ENCODE data around the gene SLC6A15.

DNA sequence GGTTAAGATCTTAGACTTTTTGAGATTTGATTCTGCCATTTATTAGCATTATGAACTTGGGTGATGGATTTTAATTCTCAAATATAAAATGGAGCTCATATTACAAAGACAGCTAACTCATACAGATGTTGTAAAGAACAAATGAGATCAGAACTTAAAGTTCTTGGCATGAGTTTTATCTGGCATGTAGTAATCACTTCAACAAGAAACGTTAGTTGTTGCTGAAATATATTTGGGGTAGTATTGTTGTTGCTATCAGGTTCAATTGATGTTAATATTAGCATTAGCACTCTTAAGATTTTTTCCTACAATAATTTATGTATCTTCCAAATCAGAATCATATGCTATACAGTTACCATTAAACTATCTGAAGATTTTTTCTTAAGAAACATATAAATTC is 71.0 kb downstream of the SLC6A15 start:
- TF ChIP-seq RFX5 (IDR thresholded peaks at IDR 0.05; ENCODE audit: low read length) = no peak
- no peak for TF ChIP-seq USF2 (IDR thresholded peaks at IDR 0.05; ENCODE audit: borderline replicate concordance, low read depth, low read length)
- TF ChIP-seq, protein P1, sequence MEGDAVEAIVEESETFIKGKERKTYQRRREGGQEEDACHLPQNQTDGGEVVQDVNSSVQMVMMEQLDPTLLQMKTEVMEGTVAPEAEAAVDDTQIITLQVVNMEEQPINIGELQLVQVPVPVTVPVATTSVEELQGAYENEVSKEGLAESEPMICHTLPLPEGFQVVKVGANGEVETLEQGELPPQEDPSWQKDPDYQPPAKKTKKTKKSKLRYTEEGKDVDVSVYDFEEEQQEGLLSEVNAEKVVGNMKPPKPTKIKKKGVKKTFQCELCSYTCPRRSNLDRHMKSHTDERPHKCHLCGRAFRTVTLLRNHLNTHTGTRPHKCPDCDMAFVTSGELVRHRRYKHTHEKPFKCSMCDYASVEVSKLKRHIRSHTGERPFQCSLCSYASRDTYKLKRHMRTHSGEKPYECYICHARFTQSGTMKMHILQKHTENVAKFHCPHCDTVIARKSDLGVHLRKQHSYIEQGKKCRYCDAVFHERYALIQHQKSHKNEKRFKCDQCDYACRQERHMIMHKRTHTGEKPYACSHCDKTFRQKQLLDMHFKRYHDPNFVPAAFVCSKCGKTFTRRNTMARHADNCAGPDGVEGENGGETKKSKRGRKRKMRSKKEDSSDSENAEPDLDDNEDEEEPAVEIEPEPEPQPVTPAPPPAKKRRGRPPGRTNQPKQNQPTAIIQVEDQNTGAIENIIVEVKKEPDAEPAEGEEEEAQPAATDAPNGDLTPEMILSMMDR (IDR thresholded peaks at IDR 0.05) = no peak
- no peak for TF ChIP-seq JUND (IDR thresholded peaks at IDR 0.05)
- TF ChIP-seq, protein P2, sequence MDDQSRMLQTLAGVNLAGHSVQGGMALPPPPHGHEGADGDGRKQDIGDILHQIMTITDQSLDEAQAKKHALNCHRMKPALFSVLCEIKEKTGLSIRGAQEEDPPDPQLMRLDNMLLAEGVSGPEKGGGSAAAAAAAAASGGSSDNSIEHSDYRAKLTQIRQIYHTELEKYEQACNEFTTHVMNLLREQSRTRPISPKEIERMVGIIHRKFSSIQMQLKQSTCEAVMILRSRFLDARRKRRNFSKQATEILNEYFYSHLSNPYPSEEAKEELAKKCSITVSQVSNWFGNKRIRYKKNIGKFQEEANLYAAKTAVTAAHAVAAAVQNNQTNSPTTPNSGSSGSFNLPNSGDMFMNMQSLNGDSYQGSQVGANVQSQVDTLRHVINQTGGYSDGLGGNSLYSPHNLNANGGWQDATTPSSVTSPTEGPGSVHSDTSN (IDR thresholded peaks at IDR 0.05) = no peak
- TF ChIP-seq FOXM1 (IDR thresholded peaks at IDR 0.05; ENCODE audit: low read depth) = no peak
- TF ChIP-seq, protein P3, sequence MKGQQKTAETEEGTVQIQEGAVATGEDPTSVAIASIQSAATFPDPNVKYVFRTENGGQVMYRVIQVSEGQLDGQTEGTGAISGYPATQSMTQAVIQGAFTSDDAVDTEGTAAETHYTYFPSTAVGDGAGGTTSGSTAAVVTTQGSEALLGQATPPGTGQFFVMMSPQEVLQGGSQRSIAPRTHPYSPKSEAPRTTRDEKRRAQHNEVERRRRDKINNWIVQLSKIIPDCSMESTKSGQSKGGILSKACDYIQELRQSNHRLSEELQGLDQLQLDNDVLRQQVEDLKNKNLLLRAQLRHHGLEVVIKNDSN (IDR thresholded peaks at IDR 0.05; ENCODE audit: borderline replicate concordance, low read depth) = no peak
